Glutamatergic neuron (in vitro differentiated cells): ENCODE results near the gene BAHCC1. TPM values are rescaled to one million over a fixed set of nuclear protein-coding genes. Genes with fewer than 3 reads are reported as not detected.

Source experiments
- DNase-seq: peaks from one replicate; pipeline ENCODE4 v3.0.0; 2022
- H3K27ac Mint-ChIP-seq: one replicate; pipeline ENCODE4 v1.8.0; 2020; ENCODE audit warnings: mild to moderate bottlenecking, mixed read lengths, inconsistent platforms; ENCODE audit not compliant: unreplicated experiment
- H3K27me3 Mint-ChIP-seq: one replicate; pipeline ENCODE4 v1.8.0; 2020; ENCODE audit warnings: mild to moderate bottlenecking, moderate library complexity, mixed read lengths, inconsistent platforms; ENCODE audit not compliant: unreplicated experiment
- H3K36me3 Mint-ChIP-seq: one replicate; pipeline ENCODE4 v1.8.0; 2020; ENCODE audit warnings: mild to moderate bottlenecking, mixed read lengths, inconsistent platforms; ENCODE audit not compliant: unreplicated experiment
- H3K4me1 Mint-ChIP-seq: one replicate; pipeline ENCODE4 v1.8.0; 2020; ENCODE audit warnings: mild to moderate bottlenecking, low read depth, mixed read lengths, inconsistent platforms; ENCODE audit not compliant: unreplicated experiment
- H3K4me3 Mint-ChIP-seq: one replicate; pipeline ENCODE4 v1.8.0; 2020; ENCODE audit warnings: mild to moderate bottlenecking, mixed read lengths, inconsistent platforms; ENCODE audit not compliant: unreplicated experiment
- H3K9me3 Mint-ChIP-seq: one replicate; pipeline ENCODE4 v1.8.0; 2020; ENCODE audit warnings: mild to moderate bottlenecking, moderate library complexity, mixed read lengths, inconsistent platforms; ENCODE audit not compliant: unreplicated experiment
- CTCF ChIP-seq: fragments of 200-600 bp; sonication (generic); IDR thresholded peaks from one replicate; pipeline ENCODE4 v1.5.0; 2021; ENCODE audit not compliant: partially characterized antibody, unreplicated experiment
- total RNA-seq: library from RNA; stranded (reverse); fragmentation: NEBNext Ultra II Directional; extraction: Animal tissue kit (Norgen Biotek cat#: 25700); gene quantifications from one replicate; pipeline ENCODE4 v1.2.1, GENCODE V29; 2021; ENCODE audit not compliant: unreplicated experiment

The BAHCC1 gene
- total RNA-seq, 1 donor from 2014 or later = 111 TPM

GRCh38 chr17:81404558-81405165 is 9.4 kb downstream of the BAHCC1 start:
- Mint-ChIP-seq H3K4me3 (peak overlapping the region; percentile 68), H3K27me3 (peaks cover 19% of the 10 kb centered on the region), H3K4me1 (peaks cover 51% of the 10 kb centered on the region), H3K27ac (peak overlapping the region; percentile 28), H3K9me3 (peaks cover 29% of the 10 kb centered on the region), H3K36me3 (no peaks in the 10 kb centered on the region)
- TF ChIP-seq CTCF = no peak
- DNase-seq = no peak

GRCh38 chr17:81405411-81405872 is 10.2 kb downstream of the BAHCC1 start:
- TF ChIP-seq CTCF = no peak
- H3K4me3 Mint-ChIP-seq = peak overlapping the region; percentile 68
- peaks cover 16% of the 10 kb centered on the region for H3K27me3 Mint-ChIP-seq
- peak overlapping the region; percentile 52 for H3K27ac Mint-ChIP-seq
- H3K9me3 Mint-ChIP-seq = peaks cover 25% of the 10 kb centered on the region
- peaks cover 51% of the 10 kb centered on the region for H3K4me1 Mint-ChIP-seq
- DNase-seq = no peak
- H3K36me3 Mint-ChIP-seq = no peaks in the 10 kb centered on the region

- Mint-ChIP-seq H3K9me3 (peaks cover 20% of the 10 kb centered on the region), H3K36me3 (no peaks in the 10 kb centered on the region), H3K27me3 (peaks cover 14% of the 10 kb centered on the region), H3K4me3 (peak overlapping the region; percentile 68), H3K4me1 (peaks cover 51% of the 10 kb centered on the region), H3K27ac (peak overlapping the region; percentile 0)
- no peak for DNase-seq
- no peak for TF ChIP-seq CTCF
Measured at GRCh38 chr17:81406117-81406953, 11.1 kb downstream of the BAHCC1 start.

GRCh38 chr17:81408049-81408448 is 12.8 kb downstream of the BAHCC1 start:
- peaks cover 12% of the 10 kb centered on the region for H3K9me3 Mint-ChIP-seq
- H3K4me1 Mint-ChIP-seq = peaks cover 41% of the 10 kb centered on the region
- H3K27me3 Mint-ChIP-seq = peaks cover 6% of the 10 kb centered on the region
- H3K36me3 Mint-ChIP-seq = no peaks in the 10 kb centered on the region
- no peak overlapping the region for H3K27ac Mint-ChIP-seq
- peak overlapping the region; percentile 20 for H3K4me3 Mint-ChIP-seq
- TF ChIP-seq CTCF = no peak
- DNase-seq = no peak
